Measurements from ENCODE around the gene MDH1B.

The MDH1B gene

DNA sequence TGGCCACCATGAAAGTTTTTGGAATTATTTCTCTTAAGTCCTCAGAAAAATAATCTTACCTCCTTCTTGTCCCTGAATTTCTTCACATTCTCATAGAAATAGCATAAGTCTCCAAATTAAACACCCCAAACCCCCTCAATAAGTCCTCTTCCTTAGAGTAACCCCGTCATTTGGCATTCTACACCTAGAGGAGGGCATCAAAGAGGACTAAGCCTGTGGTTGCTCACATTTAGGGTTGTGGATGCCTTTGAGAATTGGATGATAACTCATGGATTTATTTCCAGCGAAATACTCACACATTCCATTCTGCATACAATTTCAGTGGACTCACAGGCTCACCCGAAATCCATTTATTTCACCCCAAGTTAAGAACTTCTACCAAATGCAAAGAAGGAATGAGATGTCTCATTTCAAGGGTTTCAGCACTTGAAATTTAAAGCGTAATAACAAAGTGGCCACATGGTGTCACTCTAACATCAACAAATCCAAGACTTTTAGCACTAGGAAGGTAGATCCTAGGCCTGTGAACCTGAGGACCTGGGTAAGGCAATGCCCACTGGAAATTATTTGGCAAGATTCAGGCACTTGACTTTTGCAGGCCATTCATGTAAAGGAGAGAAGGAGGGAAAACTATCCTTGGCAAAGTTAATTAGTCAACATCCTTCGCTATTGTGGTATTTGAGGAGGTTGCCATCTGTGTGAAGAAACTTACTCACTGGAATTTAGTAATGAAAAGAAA lies 71.6 kb downstream of the MDH1B start:
- DNase-seq (ENCODE audit: low read depth) = peak; percentile 12

DNA sequence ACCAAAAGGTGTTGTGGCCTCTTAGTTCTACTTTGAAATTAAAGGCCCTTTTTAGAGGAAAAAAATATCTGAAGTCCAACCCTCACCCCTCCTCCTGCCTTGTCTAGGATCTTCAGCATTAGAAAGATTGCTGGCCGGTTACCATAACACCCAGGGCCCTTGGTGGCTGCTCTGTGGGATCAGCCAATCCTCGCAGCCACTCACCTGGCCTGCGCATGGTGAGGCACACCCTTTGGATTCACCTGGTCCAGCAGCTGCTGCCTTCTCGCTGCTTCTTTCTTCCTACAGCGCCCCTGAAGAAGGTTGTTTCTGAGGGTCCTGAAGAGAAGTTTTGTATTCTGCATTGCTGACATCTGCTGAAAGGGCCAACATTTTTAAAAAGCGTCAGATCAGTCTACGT lies 72.2 kb downstream of the MDH1B start:
- no peak for DNase-seq (ENCODE audit: low read depth)

DNA sequence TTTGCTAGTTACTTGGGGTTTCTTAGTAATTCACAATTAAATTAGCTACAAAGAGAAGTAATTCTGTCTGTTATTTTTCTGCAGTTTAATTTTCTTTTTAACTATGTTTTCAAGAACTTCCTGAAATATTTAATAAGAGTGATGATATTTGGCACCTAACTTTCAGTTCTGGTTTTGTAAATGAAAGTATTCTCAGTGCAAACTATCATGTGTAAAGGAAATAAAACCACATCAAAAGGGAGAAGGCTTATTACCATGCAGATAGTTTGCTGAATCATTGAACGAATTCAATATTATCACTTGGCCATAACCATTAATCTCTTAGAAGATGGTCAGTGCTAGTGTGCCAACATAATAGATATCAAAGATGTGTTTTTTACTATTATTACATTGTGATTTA lies 76.1 kb downstream of the MDH1B start:
- no peak for DNase-seq (ENCODE audit: low read depth)

DNA sequence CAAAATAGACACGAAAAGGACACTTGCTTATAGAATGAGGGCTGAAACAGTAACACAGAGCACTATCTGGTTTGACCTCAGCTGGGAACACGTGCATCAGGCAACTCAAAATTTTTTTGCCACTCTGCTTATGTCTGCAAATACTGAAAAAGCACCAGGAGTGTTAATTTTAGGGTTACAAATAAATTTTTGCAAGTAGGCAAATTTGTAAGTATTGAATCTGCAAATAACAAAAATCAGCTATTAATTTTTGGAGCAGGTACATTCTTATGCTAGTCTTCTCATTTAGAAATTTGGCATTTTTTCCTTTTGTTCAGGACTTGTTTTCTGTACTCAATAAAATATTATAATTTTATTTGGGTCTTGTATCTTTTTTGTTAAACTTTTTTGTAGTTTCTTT lies 76.7 kb downstream of the MDH1B start:
- no peak for DNase-seq (ENCODE audit: low read depth)

Measured in GM04503 (cell line).